Measurements from ENCODE around the gene VAMP8. TPM values are rescaled to one million over a fixed set of nuclear protein-coding genes. Genes with fewer than 3 reads are reported as not detected.
"Not testable (repeated sequence)": the region's sequence is repeated elsewhere in the genome, so short reads cannot be mapped to it uniquely, and the experiment has no call there.

The VAMP8 gene
- 178 TPM for total RNA-seq

- peak; percentile 83 for DNase-seq (ENCODE audit: low spot score)
Measured at GRCh38 chr2:85577386-85578242, at the start of gene VAMP8. Gene VAMP8, plus strand, starts transcription at chr2:85577586. Its CDS starts 61 bp downstream, at chr2:85577647.

DNA sequence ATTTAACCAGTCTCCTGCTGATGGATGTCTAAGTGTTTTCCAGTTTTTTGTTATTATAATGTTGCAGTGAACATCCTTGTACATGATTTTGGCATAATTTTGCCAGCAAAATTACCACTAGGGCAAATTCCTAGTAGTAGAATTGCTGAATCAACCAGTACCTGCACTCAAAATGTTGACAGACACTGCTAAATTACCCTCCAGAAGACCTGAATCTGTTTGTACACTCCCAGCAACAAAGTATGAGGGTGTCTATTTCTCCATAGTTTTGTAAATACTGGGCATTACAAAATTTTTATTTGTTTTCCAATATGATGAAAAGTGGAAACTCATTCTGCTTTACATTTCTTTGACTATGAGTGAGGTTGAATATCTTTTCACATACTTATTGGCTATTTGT is 49.6 kb upstream of the VAMP8 start:
- no peak for DNase-seq (ENCODE audit: low spot score)

DNA sequence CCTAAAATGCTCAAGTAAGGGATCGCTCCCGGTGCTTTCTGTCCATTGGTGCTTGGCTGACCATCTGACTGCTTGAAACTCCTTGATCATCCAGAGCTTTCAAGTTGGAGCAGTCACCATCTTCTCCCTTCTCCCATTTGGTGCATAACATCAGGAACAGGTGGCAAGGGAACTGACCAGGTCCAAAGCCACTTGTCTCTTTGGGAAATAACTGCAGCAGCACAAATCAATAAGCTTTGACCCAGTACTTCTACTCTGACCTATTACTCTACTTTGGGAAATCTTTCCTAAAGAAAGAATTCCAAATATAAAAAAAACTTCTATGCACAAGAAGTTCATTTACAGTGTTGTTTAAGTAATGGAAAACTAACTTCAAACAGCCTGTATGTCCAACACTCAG is 49.0 kb upstream of the VAMP8 start:
- DNase-seq (ENCODE audit: low spot score): no peak

- DNase-seq (ENCODE audit: low spot score): no peak
Measured at GRCh38 chr2:85529809-85530208, 47.6 kb upstream of the VAMP8 start.

GRCh38 chr2:85531589-85531988 is 45.8 kb upstream of the VAMP8 start:
- DNase-seq (ENCODE audit: low spot score): no peak

DNA sequence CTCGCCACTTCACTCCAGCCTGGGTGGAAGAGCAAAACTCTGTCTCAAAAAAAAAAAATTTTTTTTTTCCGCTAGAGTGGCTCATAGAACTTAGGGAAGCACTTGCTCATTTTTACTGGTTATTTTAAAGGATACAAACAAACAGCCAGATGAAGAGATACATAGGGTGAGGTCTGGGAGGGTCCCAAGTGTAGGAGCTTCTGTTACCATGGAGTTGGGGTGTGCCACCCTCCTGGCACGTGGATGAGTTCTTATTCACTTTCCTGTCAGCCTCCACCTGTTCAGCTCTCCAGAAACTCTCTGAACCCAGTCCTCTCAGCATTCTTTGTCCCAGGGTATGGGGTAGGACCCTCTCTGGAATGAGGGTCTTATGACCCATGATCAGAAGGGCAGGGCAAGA is 43.3 kb upstream of the VAMP8 start:
- DNase-seq (ENCODE audit: low spot score): no peak

DNA sequence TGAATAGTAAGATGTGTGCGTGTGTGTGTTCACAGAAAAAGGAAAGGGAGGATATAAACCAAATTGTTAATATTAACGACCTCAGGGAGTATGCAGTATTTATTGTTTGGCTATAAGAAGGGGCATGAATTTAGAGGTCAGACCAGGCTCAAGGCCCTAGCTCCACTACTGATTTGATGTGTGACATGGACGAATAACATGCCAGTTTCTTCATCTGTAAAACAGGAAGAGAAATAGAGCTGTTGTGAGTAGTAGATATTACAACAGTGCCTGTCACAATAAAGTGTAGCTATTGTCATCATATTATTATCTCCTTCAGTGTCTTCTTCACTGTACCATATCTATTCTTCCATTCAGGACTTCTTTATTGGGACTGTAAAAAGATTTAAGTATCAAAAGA is 42.5 kb upstream of the VAMP8 start:
- DNase-seq (ENCODE audit: low spot score): no peak

GRCh38 chr2:85536479-85536878 is 40.9 kb upstream of the VAMP8 start:
- no peak for DNase-seq (ENCODE audit: low spot score)

GRCh38 chr2:85537600-85538506 is 39.5 kb upstream of the VAMP8 start:
- DNase-seq (ENCODE audit: low spot score): peak; percentile 52

GRCh38 chr2:85538507-85539360 is 38.7 kb upstream of the VAMP8 start, which contains the start of gene MAT2A:
Gene MAT2A, plus strand, starts transcription at chr2:85539168. Its CDS starts 120 bp downstream, at chr2:85539288.
- DNase-seq (ENCODE audit: low spot score): peak; percentile 91

GRCh38 chr2:85539361-85540132 is 37.8 kb upstream of the VAMP8 start:
- DNase-seq (ENCODE audit: low spot score): peak; percentile 64

GRCh38 chr2:85540133-85540648 is 37.2 kb upstream of the VAMP8 start:
- DNase-seq (ENCODE audit: low spot score): no peak

DNA sequence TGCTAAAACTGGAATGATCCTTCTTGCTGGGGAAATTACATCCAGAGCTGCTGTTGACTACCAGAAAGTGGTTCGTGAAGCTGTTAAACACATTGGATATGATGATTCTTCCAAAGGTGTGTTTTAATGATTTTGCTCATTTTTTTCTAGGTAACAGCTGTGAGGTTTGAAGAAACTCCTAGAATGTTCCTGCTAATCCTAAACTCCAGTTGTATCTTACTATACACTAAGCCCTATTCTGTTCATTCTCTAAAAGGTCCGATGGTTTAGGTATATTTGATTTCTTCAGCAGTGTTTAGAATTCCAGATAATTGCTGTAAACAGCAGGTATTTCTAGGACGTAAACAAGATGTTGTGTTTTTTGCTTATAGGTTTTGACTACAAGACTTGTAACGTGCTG is 36.1 kb upstream of the VAMP8 start:
- DNase-seq (ENCODE audit: low spot score): no peak

- no peak for DNase-seq (ENCODE audit: low spot score)
Measured at GRCh38 chr2:85541753-85542457, 35.5 kb upstream of the VAMP8 start.

- DNase-seq (ENCODE audit: low spot score): no peak
Measured at GRCh38 chr2:85542777-85543176, 34.6 kb upstream of the VAMP8 start.

- DNase-seq (ENCODE audit: low spot score): not testable (repeated sequence)
Measured at GRCh38 chr2:85544254-85544691, 33.1 kb upstream of the VAMP8 start.

- not testable (repeated sequence) for DNase-seq (ENCODE audit: low spot score)
Measured at GRCh38 chr2:85544915-85545779, 32.2 kb upstream of the VAMP8 start.

DNA sequence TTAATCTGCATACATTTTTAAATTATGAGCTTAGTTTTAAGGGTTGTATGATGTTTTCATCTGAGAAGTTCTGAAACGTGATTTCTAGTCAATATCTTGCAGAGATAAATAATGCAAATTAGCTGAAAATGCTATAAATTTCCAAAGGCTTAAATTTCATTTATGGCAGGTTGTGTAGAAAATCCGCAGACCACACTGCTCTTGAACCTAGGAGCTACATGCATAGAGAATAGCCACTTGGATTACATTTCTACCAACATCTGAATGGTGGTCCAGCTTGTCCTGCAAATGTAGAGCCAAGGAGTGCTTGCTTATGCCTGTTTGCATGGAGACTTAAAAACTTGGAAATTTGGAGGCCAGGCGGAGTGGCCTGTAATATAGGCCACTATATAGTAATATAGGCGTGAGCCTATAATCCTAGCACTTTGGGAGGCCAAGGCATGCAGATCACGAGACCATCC is 31.6 kb upstream of the VAMP8 start:
- no peak for DNase-seq (ENCODE audit: low spot score)

Data from mucosa of gallbladder (tissue), 1 donor.